Thoracic aorta (tissue), 2 donors: ENCODE measurements around the gene PDE6B. TPM values are rescaled to one million over a fixed set of nuclear protein-coding genes. Genes with fewer than 3 reads are reported as not detected.
"Not testable (repeated sequence)": the region's sequence is repeated elsewhere in the genome, so short reads cannot be mapped to it uniquely, and the experiment has no call there.

ENCODE experiments used
- ATAC-seq: fragments of 150-250 bp; one replicate; pipeline ENCODE4 v1.8.0; 2017; ENCODE audit warnings: low read depth; ENCODE audit not compliant: insufficient number of reproducible peaks, low FRiP score
- DNase-seq: peaks from one replicate; pipeline ENCODE4 v3.0.0-alpha.2; 2020; ENCODE audit warnings: low spot score
- H3K27ac ChIP-seq, 2 donors: fragments of 200-600 bp; sonication (generic); 1 replicate in 1 of 2; 2 replicates in 1 of 2; pipeline ENCODE4 v1.5.1; 2016; ENCODE audit warnings: mild to moderate bottlenecking in 2 of 2, moderate library complexity in 2 of 2
- H3K27me3 ChIP-seq: fragments of 200-600 bp; sonication (generic); replicated peaks from 2 replicates; pipeline ENCODE4 v1.6.0; 2016; ENCODE audit warnings: mild to moderate bottlenecking; ENCODE audit not compliant: insufficient read depth
- H3K36me3 ChIP-seq: fragments of 200-600 bp; sonication (generic); one replicate; pipeline ENCODE4 v1.5.1; 2016
- H3K4me1 ChIP-seq, 2 donors: fragments of 200-600 bp; sonication (generic); 1 replicate in 1 of 2; 2 replicates in 1 of 2; pipeline versions ENCODE4 v1.5.1 to v1.6.0; 2016; ENCODE audit warnings: low read depth in 2 of 2, mild to moderate bottlenecking in 1 of 2; ENCODE audit not compliant: control insufficient read depth in 1 of 2
- H3K4me3 ChIP-seq: fragments of 200-600 bp; sonication (generic); 2 replicates; pipeline ENCODE4 v1.5.1; 2016; ENCODE audit warnings: mild to moderate bottlenecking
- H3K9me3 ChIP-seq: fragments of 200-600 bp; sonication (generic); 2 replicates; pipeline ENCODE4 v1.5.1; 2016
- total RNA-seq, 2 donors: library from RNA; depleted of rRNA; stranded (reverse); fragments of >200 nt; gene quantifications; one replicate each; pipeline versions ENCODE4 v1.1.0 to v1.2.3, GENCODE V29; 2016
- TF ChIP-seq, protein P1 (sequence below): fragments of 200-600 bp; sonication (generic); IDR thresholded peaks from one replicate; pipeline ENCODE4 v1.5.1; 2019; ENCODE audit warnings: antibody characterized with exemption

Gene PDE6B
- total RNA-seq, 2 donors from 2014 or later, result 1.8 to 3.6 TPM

DNA sequence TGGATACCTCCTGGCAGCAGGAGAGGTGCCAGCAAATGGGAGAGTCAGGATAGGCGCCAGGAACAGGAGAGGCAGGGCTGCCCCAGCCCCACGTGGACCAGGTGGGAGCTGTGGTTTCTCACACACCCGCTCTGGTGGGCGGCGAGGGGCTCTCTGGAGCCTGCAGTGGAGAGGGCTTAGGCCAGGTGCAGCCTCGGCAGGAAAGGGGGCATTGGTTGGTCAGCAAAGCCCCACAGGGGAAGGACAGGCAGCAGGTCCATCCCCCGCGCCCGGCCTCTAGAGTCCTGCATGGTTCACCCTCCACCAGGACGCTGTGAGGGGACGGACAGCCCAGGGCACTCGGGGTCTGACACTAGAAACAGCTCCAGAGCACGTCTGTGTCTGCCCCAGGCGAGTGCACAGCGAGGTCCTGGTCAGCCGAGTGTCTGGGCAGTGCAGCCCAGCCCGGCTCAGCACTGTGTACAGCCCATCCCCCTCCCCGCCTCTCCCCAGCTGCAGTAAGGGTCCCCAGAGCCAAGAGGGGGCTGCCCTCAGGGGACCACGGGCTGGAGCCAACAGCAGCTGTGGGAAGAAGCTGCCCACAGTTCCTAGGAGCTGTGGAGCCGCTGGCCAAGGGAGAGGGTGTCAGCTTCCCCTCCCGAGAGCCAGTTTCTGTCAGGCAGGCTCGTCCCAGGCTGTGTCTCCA is 40.5 kb downstream of the PDE6B start:
- H3K9me3 ChIP-seq, result no peaks in the 10 kb centered on the region
- peaks cover 6% of the 10 kb centered on the region for H3K36me3 ChIP-seq
- no peaks in the 10 kb centered on the region for H3K4me1 ChIP-seq
- no peak overlapping the region for H3K27ac ChIP-seq
- DNase-seq (no peak), ATAC-seq (no peak)
- TF ChIP-seq, protein P1, sequence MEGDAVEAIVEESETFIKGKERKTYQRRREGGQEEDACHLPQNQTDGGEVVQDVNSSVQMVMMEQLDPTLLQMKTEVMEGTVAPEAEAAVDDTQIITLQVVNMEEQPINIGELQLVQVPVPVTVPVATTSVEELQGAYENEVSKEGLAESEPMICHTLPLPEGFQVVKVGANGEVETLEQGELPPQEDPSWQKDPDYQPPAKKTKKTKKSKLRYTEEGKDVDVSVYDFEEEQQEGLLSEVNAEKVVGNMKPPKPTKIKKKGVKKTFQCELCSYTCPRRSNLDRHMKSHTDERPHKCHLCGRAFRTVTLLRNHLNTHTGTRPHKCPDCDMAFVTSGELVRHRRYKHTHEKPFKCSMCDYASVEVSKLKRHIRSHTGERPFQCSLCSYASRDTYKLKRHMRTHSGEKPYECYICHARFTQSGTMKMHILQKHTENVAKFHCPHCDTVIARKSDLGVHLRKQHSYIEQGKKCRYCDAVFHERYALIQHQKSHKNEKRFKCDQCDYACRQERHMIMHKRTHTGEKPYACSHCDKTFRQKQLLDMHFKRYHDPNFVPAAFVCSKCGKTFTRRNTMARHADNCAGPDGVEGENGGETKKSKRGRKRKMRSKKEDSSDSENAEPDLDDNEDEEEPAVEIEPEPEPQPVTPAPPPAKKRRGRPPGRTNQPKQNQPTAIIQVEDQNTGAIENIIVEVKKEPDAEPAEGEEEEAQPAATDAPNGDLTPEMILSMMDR, result no peak
- no peaks in the 10 kb centered on the region for H3K27me3 ChIP-seq
- no peak overlapping the region for H3K4me3 ChIP-seq

GRCh38 chr4:666436-666810 is 41.0 kb downstream of the PDE6B start:
- H3K4me1 ChIP-seq, result no peaks in the 10 kb centered on the region
- H3K9me3 ChIP-seq, result no peaks in the 10 kb centered on the region
- no peak overlapping the region for H3K27ac ChIP-seq
- H3K27me3 ChIP-seq, result no peaks in the 10 kb centered on the region
- DNase-seq (no peak), ATAC-seq (no peak)
- peaks cover 10% of the 10 kb centered on the region for H3K36me3 ChIP-seq
- H3K4me3 ChIP-seq, result no peak overlapping the region
- TF ChIP-seq, protein P1, result no peak

GRCh38 chr4:666822-667544 is 41.6 kb downstream of the PDE6B start:
- no peaks in the 10 kb centered on the region for H3K4me1 ChIP-seq
- ATAC-seq (no peak), DNase-seq (no peak)
- H3K27ac ChIP-seq, result no peak overlapping the region
- peaks cover 16% of the 10 kb centered on the region for H3K36me3 ChIP-seq
- H3K27me3 ChIP-seq, result no peaks in the 10 kb centered on the region
- H3K9me3 ChIP-seq, result no peaks in the 10 kb centered on the region
- TF ChIP-seq, protein P1, result no peak
- no peak overlapping the region for H3K4me3 ChIP-seq

- ATAC-seq, result no peak
- no peaks in the 10 kb centered on the region for H3K27me3 ChIP-seq
- H3K4me1 ChIP-seq, result no peaks in the 10 kb centered on the region
- no peak for DNase-seq
- TF ChIP-seq, protein P1, result no peak
- H3K36me3 ChIP-seq, result peaks cover 20% of the 10 kb centered on the region
- no peak overlapping the region for H3K4me3 ChIP-seq
- no peaks in the 10 kb centered on the region for H3K9me3 ChIP-seq
- no peak overlapping the region for H3K27ac ChIP-seq
These were observed 42.2 kb downstream of the PDE6B start for GRCh38 chr4:667545-667925.

- H3K4me3 ChIP-seq, H3K4me1 ChIP-seq, ATAC-seq, H3K27ac ChIP-seq, H3K27me3 ChIP-seq, H3K9me3 ChIP-seq, DNase-seq: not testable (repeated sequence)
- peaks cover 20% of the 10 kb centered on the region for H3K36me3 ChIP-seq
These were observed 42.8 kb downstream of the PDE6B start for GRCh38 chr4:668219-668618.

DNA sequence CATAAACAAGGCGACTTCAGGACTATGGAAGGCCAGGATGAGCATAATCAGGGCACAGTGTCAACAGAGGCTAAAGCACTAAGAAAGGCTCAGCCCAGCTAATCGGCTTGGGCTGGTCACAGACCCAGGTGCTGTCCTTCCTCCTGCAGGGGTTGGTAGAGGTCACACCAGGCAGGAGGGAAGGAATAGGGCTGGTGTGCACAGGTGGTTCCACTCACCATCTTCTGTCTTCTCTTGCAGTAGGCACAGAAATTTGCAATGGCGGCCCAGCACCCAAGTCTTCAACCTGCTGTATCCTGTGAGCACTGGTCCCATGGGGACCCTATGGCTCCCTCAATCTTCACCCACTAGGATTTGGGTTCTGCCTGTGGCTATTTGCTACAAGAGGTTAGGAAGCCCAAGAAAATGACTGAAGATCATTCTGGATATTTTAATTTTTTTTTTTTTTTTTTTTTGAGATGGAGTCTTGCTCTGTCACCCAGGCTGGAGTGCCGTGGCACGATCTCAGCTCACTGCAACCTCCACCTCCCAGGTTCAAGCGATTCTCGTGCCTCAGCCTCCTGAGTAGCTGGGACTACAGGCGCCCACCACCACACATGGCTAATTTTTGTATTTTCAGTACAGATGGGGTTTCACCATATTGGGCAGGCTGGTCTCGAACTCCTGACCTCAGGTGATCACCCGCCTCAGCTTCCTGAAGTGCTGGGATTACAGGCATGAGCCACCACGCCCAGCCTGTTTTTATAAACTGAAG is 44.6 kb downstream of the PDE6B start:
- H3K27ac ChIP-seq, DNase-seq, ATAC-seq, H3K9me3 ChIP-seq, H3K4me3 ChIP-seq, H3K27me3 ChIP-seq: not testable (repeated sequence)
- peaks cover 8 to 10% of the 10 kb centered on the region in 2 donors for H3K4me1 ChIP-seq
- peaks cover 20% of the 10 kb centered on the region for H3K36me3 ChIP-seq
